ENCODE measurements around the gene COL5A2.
A peak's percentile ranks its signal among the peaks of the same experiment; 100 is the strongest.

Gene COL5A2

GRCh38 chr2:189178726-189179569 lies 613 bp downstream of the COL5A2 start:
- H3K4me3 ChIP-seq (ENCODE audit: low read depth, low read length): peak overlapping the region; percentile 88
- peak overlapping the region; percentile 73 for H3K27ac ChIP-seq
- in situ Hi-C loops (cut with HindIII; ENCODE audit: low pct_ligation_motif_present, low sequenced_read_pairs): no loop called here
- DNase-seq: peak; percentile 59
- H3K27me3 ChIP-seq (replicated peaks): no peaks in the 10 kb centered on the region
- H3K36me3 ChIP-seq (replicated peaks): no peaks in the 10 kb centered on the region
- no peak for TF ChIP-seq CTCF (IDR thresholded peaks at IDR 0.05; ENCODE audit: low read depth, low read length, missing control alignments)

GRCh38 chr2:189178054-189178453 lies 1.5 kb downstream of the COL5A2 start:
- peak; percentile 47 for TF ChIP-seq CTCF (IDR thresholded peaks at IDR 0.05; ENCODE audit: low read depth, low read length, missing control alignments)
- in situ Hi-C loops (cut with HindIII; ENCODE audit: low pct_ligation_motif_present, low sequenced_read_pairs): no loop called here
- no peaks in the 10 kb centered on the region for H3K36me3 ChIP-seq (replicated peaks)
- H3K27me3 ChIP-seq (replicated peaks): no peaks in the 10 kb centered on the region
- DNase-seq: no peak
- peak overlapping the region; percentile 73 for H3K27ac ChIP-seq
- peak overlapping the region; percentile 88 for H3K4me3 ChIP-seq (ENCODE audit: low read depth, low read length)

- H3K36me3 ChIP-seq (replicated peaks): peaks cover 2% of the 10 kb centered on the region
- no peak for TF ChIP-seq CTCF (IDR thresholded peaks at IDR 0.05; ENCODE audit: low read depth, low read length, missing control alignments)
- in situ Hi-C loops (cut with HindIII; ENCODE audit: low pct_ligation_motif_present, low sequenced_read_pairs): no loop called here
- H3K4me3 ChIP-seq (ENCODE audit: low read depth, low read length): peak overlapping the region; percentile 88
- H3K27ac ChIP-seq: peak overlapping the region; percentile 73
- no peak for DNase-seq
- H3K27me3 ChIP-seq (replicated peaks): no peaks in the 10 kb centered on the region
Observed at GRCh38 chr2:189177251-189177840, 2.2 kb downstream of the COL5A2 start.

GRCh38 chr2:189176516-189176915 lies 3.0 kb downstream of the COL5A2 start:
- Histone ChIP-seq H3K27ac (peak overlapping the region; percentile 73), H3K36me3 (replicated peaks) (peaks cover 3% of the 10 kb centered on the region), H3K4me3 (ENCODE audit: low read depth, low read length) (peak overlapping the region; percentile 88), H3K27me3 (replicated peaks) (no peaks in the 10 kb centered on the region)
- no peak for TF ChIP-seq CTCF (IDR thresholded peaks at IDR 0.05; ENCODE audit: low read depth, low read length, missing control alignments)
- in situ Hi-C loops (cut with HindIII; ENCODE audit: low pct_ligation_motif_present, low sequenced_read_pairs): no loop called here
- no peak for DNase-seq

- Histone ChIP-seq H3K4me3 (ENCODE audit: low read depth, low read length) (peak overlapping the region; percentile 88), H3K27ac (peak overlapping the region; percentile 73), H3K36me3 (replicated peaks) (peaks cover 4% of the 10 kb centered on the region), H3K27me3 (replicated peaks) (no peaks in the 10 kb centered on the region)
- in situ Hi-C loops (cut with HindIII; ENCODE audit: low pct_ligation_motif_present, low sequenced_read_pairs): no loop called here
- TF ChIP-seq CTCF (IDR thresholded peaks at IDR 0.05; ENCODE audit: low read depth, low read length, missing control alignments): no peak
- no peak for DNase-seq
Observed at GRCh38 chr2:189175869-189176433, 3.6 kb downstream of the COL5A2 start.

Data from brain microvascular endothelial cell (primary cell).